GM18517 (cell line): Measurements from ENCODE around the gene MACROD2.
A peak's percentile ranks its signal among the peaks of the same experiment; 100 is the strongest.

ENCODE experiments used
- ATAC-seq: cut with Tn5 transposase; IDR thresholded peaks from one replicate; pipeline ENCODE4 v1.9.1; 2021; ENCODE audit warnings: mild to moderate bottlenecking, moderate library complexity; ENCODE audit not compliant: unreplicated experiment

Gene MACROD2

GRCh38 chr20:15292405-15292804 is 1297.1 kb downstream of the MACROD2 start:
- ATAC-seq = no peak

DNA sequence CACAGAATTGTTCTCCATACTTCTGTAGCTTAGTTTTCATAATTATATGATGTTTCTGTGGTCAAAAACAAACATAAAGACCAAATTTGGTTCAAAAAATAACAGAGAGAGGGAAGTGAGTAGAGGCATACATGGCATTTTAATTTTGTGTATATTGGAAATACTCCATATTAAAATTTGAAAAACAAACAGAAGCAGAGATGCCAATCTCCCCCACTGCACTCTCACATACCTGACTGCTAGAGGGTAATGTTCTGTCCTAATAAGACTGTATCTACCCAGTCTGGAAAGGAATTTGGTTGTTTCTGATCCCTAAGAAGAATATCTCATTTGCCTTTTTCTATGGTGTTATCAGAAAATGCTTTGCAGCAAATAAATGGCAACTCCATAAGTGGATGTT is 1301.1 kb downstream of the MACROD2 start:
- ATAC-seq = no peak

- ATAC-seq = no peak
Observed at GRCh38 chr20:15297059-15297875, 1302.0 kb downstream of the MACROD2 start.

- ATAC-seq = no peak
Observed at GRCh38 chr20:15302075-15302474, 1306.8 kb downstream of the MACROD2 start.

DNA sequence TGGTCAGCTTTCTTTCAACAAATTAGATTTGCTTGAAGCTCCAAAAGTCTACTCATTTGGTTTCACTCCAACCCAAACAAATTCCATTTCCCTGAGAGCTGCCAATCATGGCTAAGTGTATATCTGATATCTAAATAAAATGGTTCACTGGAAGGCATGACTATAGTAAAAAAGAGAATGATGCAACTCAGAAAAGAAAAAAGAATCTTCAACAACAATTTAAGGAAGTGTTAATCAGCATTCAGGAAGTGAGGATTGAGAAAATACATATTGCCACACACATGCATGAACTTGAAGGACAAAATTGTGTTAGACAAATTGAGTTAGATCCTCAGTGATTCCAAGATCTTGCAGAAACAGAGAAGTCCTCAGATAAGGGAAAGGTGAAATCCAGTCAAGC is 1315.0 kb downstream of the MACROD2 start:
- ATAC-seq = no peak

DNA sequence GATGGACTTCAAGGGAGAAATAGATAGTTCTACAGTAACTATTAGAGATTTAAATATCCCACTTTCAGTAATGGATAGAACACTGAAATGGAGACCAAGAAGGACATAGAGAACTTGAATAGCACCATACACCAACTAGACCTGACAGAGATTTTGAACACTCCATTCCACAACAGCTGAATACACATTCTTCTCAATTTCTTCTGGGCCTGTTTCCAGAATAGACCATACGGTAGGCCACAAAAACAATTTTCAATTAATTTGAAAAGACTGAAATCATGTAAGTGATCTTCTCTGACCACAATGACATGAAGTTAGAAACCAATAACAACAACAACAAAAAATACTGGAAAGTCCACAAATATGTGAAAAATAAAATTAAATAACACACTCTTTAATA is 1321.2 kb downstream of the MACROD2 start:
- ATAC-seq = no peak

GRCh38 chr20:15317546-15318232 is 1322.4 kb downstream of the MACROD2 start:
- ATAC-seq = peak; percentile 88

DNA sequence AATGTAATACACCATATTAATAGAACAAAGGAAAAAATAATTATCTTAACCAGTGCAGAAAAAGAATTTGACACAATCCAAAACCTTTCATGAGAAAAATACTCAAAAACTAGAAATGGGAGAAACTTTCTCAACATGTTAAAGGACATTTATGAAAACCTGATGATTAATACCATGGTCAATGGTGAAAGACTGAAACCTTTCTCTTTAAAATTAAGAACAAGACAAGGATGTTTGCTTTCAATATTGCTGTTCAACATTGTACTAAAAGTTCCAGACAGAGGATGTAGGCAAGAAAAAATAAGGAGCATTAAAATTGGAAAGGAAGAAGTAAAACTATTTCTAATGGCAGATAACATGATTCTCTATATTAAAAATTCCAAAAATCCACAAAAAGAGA is 1323.4 kb downstream of the MACROD2 start:
- ATAC-seq = peak; percentile 31

- ATAC-seq = no peak
Observed at GRCh38 chr20:15319439-15319838, 1324.1 kb downstream of the MACROD2 start.

- no peak for ATAC-seq
Observed at GRCh38 chr20:15320941-15321340, 1325.6 kb downstream of the MACROD2 start.

- ATAC-seq = no peak
Observed at GRCh38 chr20:15327123-15327522, 1331.8 kb downstream of the MACROD2 start.

- no peak for ATAC-seq
Observed at GRCh38 chr20:15328084-15328483, 1332.8 kb downstream of the MACROD2 start.

GRCh38 chr20:15332711-15333160 is 1337.4 kb downstream of the MACROD2 start:
- peak; percentile 68 for ATAC-seq

DNA sequence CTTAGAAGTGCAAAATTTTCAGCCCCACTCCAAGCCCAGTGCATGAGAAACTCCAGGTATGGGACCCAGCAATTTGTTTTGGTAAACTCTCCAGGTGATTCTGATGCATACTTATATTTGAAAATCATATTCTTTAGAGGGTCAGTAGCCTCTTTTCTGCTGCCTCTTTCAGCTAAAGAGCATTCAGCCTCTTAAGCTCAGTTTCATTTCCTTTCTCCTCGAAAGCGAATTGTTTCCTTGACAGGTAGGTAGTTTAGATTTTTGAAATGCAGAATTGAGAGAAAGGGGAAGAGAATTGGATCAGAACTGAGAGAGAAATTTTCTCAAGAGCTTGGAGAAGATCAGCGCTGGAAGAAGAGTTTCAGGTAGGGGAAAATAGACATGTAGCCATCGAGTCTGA is 1337.9 kb downstream of the MACROD2 start:
- ATAC-seq = peak; percentile 35

- ATAC-seq = no peak
Observed at GRCh38 chr20:15336011-15336410, 1340.7 kb downstream of the MACROD2 start.

DNA sequence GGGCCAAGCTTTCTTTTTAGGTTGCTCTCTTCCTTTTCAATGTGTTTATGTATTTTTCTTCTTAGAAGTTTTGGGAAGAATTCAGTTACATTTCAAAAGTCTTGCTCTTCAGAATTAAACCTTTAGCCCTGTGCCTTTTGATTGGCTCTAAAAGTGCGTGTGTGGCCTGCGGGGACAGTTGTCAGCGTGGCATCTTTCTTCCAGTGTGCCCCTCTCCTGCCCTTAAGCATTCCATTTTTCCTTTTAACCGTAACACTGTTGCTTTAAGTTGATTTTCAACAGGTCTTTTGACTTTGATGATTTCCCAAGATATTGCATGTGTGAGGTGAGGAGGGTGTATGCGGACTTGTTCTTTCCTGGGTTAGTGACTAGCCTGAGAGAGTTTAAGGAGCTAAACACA is 1341.2 kb downstream of the MACROD2 start:
- no peak for ATAC-seq

DNA sequence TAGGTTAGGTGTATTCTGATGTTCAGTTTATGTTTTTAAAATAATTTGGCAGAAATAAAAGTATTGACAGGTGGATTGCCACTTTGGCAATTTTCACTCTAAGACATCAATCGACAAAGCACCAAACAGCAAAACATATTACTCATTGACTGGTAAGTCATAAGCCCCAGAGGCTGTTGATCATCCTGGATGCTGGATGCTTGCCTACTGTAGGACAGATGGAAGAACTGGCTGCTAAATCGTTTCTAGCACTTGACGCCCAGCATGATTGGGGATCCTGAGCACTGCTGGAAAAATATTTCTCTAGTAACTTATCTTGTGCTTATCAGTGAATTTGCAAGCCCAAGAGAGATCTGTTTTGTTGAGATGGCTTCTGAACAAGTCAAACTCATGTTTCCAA is 1343.9 kb downstream of the MACROD2 start:
- no peak for ATAC-seq

- no peak for ATAC-seq
Observed at GRCh38 chr20:15342991-15343523, 1347.7 kb downstream of the MACROD2 start.

DNA sequence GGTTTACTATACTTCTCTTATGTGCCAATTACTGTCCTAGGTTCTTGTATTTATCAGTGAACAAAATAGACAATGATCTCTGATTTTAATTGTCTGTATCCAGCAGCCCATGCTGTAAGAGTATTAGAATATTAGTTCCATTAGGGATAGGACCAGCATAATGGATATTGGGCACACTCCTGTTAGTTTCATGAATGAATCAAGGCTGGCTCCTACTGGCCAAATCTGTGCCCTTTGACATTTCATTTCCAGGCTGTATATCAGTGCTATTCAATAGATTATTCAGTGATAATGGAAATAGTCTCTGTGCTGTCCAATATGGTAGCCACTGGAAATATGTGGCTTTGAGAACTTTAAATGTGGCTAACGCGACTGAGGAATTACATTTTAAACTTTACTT is 1350.0 kb downstream of the MACROD2 start:
- ATAC-seq = no peak

- no peak for ATAC-seq
Observed at GRCh38 chr20:15346657-15347280, 1351.5 kb downstream of the MACROD2 start.

DNA sequence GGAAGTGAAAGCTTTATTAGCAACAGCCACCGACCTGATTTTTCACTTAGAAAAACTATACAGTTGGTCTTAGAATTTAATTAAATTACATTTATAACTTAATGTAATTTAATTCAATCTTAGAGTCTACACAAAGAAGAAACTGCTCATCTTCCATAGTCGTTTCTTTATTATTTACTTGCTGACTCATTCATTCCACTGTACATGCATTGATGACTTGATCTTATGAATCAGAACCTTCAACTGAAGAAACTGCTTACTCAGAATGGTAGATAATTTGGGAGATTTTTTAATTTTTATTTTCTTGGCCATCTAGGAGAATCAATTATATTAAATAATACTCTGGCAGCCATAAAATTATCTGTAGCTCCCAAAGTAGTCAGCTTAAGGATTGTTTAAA is 1363.7 kb downstream of the MACROD2 start:
- ATAC-seq = no peak

DNA sequence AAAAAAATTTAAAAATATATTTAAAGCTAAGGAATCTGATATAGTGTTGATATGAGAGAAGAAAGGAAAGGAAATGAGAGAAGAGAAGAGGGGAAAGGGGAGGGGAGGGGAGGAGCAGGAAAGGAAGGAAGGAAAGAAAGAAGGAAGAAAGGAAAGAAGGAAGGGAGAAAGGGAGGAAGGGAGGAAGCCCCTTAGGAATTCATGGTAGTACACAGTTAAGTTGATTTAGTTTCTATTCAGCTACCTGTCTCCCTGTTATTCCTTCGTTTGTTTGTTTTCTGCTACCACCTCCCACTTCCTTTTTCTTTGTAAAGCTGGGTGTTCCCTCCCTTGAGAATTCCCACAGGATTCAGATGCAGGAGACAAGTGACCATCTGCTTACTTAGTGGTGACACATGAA is 1367.5 kb downstream of the MACROD2 start:
- no peak for ATAC-seq
